Uterus (tissue), 4 donors: ENCODE results near the gene HMGCS2. TPM values are rescaled to one million over a fixed set of nuclear protein-coding genes. Genes with fewer than 3 reads are reported as not detected.

ENCODE experiments used
- DNase-seq, 2 donors: peaks; one replicate each; pipeline ENCODE4 v3.0.0-alpha.2; 2019 to 2020
- H3K27ac ChIP-seq, 2 donors: fragments of 200-600 bp; sonication (generic); 1 replicate in 1 of 2; 2 replicates in 1 of 2; pipeline ENCODE4 v1.5.1; 2016 to 2018
- H3K27me3 ChIP-seq, 2 donors: fragments of 200-600 bp; sonication (generic); one replicate each; pipeline ENCODE4 v1.5.1; 2018 to 2019; ENCODE audit warnings: control low read depth in 1 of 2
- H3K36me3 ChIP-seq, 2 donors: fragments of 200-600 bp; sonication (generic); one replicate each; pipeline ENCODE4 v1.5.1; 2019; ENCODE audit warnings: control low read depth in 1 of 2
- H3K4me1 ChIP-seq, 2 donors: fragments of 200-600 bp; sonication (generic); one replicate each; pipeline ENCODE4 v1.5.1; 2018 to 2019; ENCODE audit warnings: control low read depth in 1 of 2
- H3K4me3 ChIP-seq, 2 donors: fragments of 200-600 bp; sonication (generic); 1 replicate in 1 of 2; 2 replicates in 1 of 2; pipeline ENCODE4 v1.5.1; 2018 to 2019; ENCODE audit warnings: mild to moderate bottlenecking in 1 of 2
- H3K9me3 ChIP-seq, 2 donors: fragments of 200-600 bp; sonication (generic); one replicate each; pipeline ENCODE4 v1.5.1; 2019; ENCODE audit warnings: control low read depth in 1 of 2
- POLR2A ChIP-seq, 2 donors: fragments of 450-650 bp; IDR thresholded peaks; one replicate each; pipeline ENCODE4 v1.6.1; 2016; ENCODE audit warnings: antibody characterized with exemption in 2 of 2, mild to moderate bottlenecking in 1 of 2, moderate library complexity in 1 of 2
- intact Hi-C: fragments of 100-400 bp; cut with DNase I; formaldehyde crosslinking; loops from one replicate; pipeline ENCODE4 v1.15.1; 2023; ENCODE audit warnings: low total_unique reads
- total RNA-seq, 4 donors: library from RNA; depleted of rRNA in 3 of 4; stranded (reverse); fragments of >200 nt in 3 of 4; gene quantifications; one replicate each; pipeline versions ENCODE4 v1.1.0 to v1.2.4, GENCODE V29; 2014 to 2023
- TF ChIP-seq, protein P1 (sequence below), 4 experiments: fragments of 200-600 bp in 2 of 4; fragments of 450-650 bp in 2 of 4; sonication (generic) in 2 of 4; IDR thresholded peaks; one replicate each; pipeline ENCODE4 v1.5.1; 2016 to 2019; ENCODE audit warnings: antibody characterized with exemption in 4 of 4, mild to moderate bottlenecking in 2 of 4, moderate library complexity in 1 of 4
- donor health status: DM: yes; HTN: yes; CAD: no.

HMGCS2 gene
- total RNA-seq, 4 donors from 2014 or later: 0.29 TPM; not detected in 3

GRCh38 chr1:119778886-119779560 is 10.3 kb upstream of the HMGCS2 start:
- peak overlapping the region in 1 of 2 donors; percentile 48 for H3K27ac ChIP-seq
- intact Hi-C loops: no loop called here
- DNase-seq: no peak
- H3K4me3 ChIP-seq: no peak overlapping the region
- H3K36me3 ChIP-seq: no peaks in the 10 kb centered on the region
- no peaks in the 10 kb centered on the region for H3K9me3 ChIP-seq
- TF ChIP-seq, protein P1, sequence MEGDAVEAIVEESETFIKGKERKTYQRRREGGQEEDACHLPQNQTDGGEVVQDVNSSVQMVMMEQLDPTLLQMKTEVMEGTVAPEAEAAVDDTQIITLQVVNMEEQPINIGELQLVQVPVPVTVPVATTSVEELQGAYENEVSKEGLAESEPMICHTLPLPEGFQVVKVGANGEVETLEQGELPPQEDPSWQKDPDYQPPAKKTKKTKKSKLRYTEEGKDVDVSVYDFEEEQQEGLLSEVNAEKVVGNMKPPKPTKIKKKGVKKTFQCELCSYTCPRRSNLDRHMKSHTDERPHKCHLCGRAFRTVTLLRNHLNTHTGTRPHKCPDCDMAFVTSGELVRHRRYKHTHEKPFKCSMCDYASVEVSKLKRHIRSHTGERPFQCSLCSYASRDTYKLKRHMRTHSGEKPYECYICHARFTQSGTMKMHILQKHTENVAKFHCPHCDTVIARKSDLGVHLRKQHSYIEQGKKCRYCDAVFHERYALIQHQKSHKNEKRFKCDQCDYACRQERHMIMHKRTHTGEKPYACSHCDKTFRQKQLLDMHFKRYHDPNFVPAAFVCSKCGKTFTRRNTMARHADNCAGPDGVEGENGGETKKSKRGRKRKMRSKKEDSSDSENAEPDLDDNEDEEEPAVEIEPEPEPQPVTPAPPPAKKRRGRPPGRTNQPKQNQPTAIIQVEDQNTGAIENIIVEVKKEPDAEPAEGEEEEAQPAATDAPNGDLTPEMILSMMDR (IDR thresholded peaks at IDR 0.05): no peak
- TF ChIP-seq POLR2A (IDR thresholded peaks at IDR 0.05): no peak
- no peaks in the 10 kb centered on the region for H3K27me3 ChIP-seq
- H3K4me1 ChIP-seq: no peaks in the 10 kb centered on the region

GRCh38 chr1:119778359-119778758 is 9.7 kb upstream of the HMGCS2 start:
- no peaks in the 10 kb centered on the region for H3K4me1 ChIP-seq
- no peaks in the 10 kb centered on the region for H3K9me3 ChIP-seq
- DNase-seq: no peak
- no peak overlapping the region for H3K4me3 ChIP-seq
- no peaks in the 10 kb centered on the region for H3K27me3 ChIP-seq
- intact Hi-C loops: no loop called here
- H3K36me3 ChIP-seq: no peaks in the 10 kb centered on the region
- TF ChIP-seq, protein P1 (IDR thresholded peaks at IDR 0.05): no peak
- no peak for TF ChIP-seq POLR2A (IDR thresholded peaks at IDR 0.05)
- no peak overlapping the region for H3K27ac ChIP-seq

GRCh38 chr1:119774746-119775490 is 6.2 kb upstream of the HMGCS2 start:
- TF ChIP-seq POLR2A (IDR thresholded peaks at IDR 0.05): no peak
- TF ChIP-seq, protein P1 (IDR thresholded peaks at IDR 0.05): no peak
- DNase-seq: no peak
- Histone ChIP-seq H3K4me1 (no peaks in the 10 kb centered on the region), H3K4me3 (no peak overlapping the region), H3K36me3 (no peaks in the 10 kb centered on the region), H3K27ac (no peak overlapping the region), H3K27me3 (no peaks in the 10 kb centered on the region), H3K9me3 (no peaks in the 10 kb centered on the region)
- intact Hi-C loops: no loop called here

GRCh38 chr1:119773711-119774241 is 5.1 kb upstream of the HMGCS2 start:
- no peaks in the 10 kb centered on the region for H3K9me3 ChIP-seq
- H3K4me1 ChIP-seq: no peaks in the 10 kb centered on the region
- no peak overlapping the region for H3K4me3 ChIP-seq
- no peak for DNase-seq
- H3K36me3 ChIP-seq: no peaks in the 10 kb centered on the region
- intact Hi-C loops: no loop called here
- no peak overlapping the region for H3K27ac ChIP-seq
- H3K27me3 ChIP-seq: no peaks in the 10 kb centered on the region
- TF ChIP-seq, protein P1 (IDR thresholded peaks at IDR 0.05): no peak
- TF ChIP-seq POLR2A (IDR thresholded peaks at IDR 0.05): no peak

DNA sequence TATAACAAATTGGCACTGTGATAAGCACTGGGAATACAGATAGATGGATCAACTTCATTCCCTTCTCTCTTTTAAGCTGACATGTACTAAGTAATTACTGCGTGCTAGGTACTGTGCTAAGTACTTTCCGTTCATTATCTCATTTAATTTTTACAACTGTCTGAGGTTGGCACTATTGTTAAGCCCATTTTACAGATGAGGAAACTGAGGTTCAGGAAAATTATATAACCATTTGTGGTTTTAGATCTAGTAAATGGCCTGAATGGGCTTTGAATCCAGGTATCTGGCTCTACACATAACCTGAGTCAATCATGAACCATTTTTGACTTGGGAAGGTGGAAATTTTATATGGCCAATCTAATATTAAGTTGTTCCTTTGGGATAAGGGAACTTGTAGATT is 3.6 kb upstream of the HMGCS2 start:
- no peak for TF ChIP-seq POLR2A (IDR thresholded peaks at IDR 0.05)
- intact Hi-C loops: no loop called here
- Histone ChIP-seq H3K27ac (no peak overlapping the region), H3K4me3 (no peak overlapping the region), H3K4me1 (no peaks in the 10 kb centered on the region), H3K36me3 (no peaks in the 10 kb centered on the region), H3K27me3 (no peaks in the 10 kb centered on the region), H3K9me3 (no peaks in the 10 kb centered on the region)
- DNase-seq: no peak
